ENCODE results near the gene OLIG1.

DNA sequence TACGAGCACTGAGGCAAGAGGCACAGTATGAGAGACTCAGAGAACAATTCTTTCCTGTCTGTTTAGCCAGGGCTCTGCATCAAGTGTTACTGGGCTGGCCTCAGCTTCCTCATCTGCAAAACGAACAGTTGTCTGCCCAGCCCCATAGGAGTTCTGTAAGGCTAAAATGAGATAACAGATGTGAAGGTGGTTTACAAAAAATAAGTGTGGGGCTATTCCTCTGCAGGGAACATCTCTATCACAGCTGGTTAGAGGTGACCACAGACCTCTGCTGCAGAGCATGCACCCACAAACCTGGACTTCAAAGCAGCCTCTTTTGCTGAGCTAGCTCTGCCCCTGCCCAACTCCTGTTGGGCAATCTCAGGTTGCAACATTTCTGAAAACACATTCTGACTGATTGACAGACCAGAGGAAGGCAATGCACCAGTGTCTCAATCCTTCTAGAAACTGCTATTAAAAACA, 10.5 kb upstream of the OLIG1 start:
- TF ChIP-seq, protein P1, sequence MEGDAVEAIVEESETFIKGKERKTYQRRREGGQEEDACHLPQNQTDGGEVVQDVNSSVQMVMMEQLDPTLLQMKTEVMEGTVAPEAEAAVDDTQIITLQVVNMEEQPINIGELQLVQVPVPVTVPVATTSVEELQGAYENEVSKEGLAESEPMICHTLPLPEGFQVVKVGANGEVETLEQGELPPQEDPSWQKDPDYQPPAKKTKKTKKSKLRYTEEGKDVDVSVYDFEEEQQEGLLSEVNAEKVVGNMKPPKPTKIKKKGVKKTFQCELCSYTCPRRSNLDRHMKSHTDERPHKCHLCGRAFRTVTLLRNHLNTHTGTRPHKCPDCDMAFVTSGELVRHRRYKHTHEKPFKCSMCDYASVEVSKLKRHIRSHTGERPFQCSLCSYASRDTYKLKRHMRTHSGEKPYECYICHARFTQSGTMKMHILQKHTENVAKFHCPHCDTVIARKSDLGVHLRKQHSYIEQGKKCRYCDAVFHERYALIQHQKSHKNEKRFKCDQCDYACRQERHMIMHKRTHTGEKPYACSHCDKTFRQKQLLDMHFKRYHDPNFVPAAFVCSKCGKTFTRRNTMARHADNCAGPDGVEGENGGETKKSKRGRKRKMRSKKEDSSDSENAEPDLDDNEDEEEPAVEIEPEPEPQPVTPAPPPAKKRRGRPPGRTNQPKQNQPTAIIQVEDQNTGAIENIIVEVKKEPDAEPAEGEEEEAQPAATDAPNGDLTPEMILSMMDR (IDR thresholded peaks at IDR 0.05): no peak
- no peak for TF ChIP-seq POLR2AphosphoS5 (IDR thresholded peaks at IDR 0.05; ENCODE audit: insufficient read depth in 1 of 2, low read depth in 1 of 2)
- TF ChIP-seq POLR2A (IDR thresholded peaks at IDR 0.05): no peak
